Measurements from ENCODE around the gene FGD4. TPM values are rescaled to one million over a fixed set of nuclear protein-coding genes. Genes with fewer than 3 reads are reported as not detected.

Gene FGD4
- total RNA-seq, 1 experiment from 2014 or later, result 37.4 TPM

DNA sequence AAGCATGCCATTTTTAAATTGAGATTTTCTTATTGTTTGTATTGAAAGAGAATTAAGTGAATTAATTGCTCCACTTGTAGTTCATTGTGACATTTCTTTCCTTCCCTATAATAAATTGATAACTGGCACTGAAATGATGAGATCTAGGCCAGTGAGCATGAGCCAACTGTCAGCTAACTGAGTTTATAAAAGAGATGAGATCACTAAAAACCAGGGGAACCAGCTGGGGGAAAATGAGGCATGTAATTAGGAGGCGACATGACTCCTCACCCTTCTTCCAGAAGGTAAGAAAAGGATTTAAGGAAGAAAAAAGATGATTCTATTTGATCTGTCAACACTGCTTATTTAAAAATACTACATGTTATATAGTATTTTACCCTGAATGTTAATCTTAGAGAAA is 175.2 kb downstream of the FGD4 start:
- H3K9me3 Mint-ChIP-seq (ENCODE audit: low read depth, unreplicated experiment), result peaks cover 3% of the 10 kb centered on the region
- peaks cover 18% of the 10 kb centered on the region for H3K36me3 Mint-ChIP-seq (ENCODE audit: insufficient read depth, unreplicated experiment)
- no peak for DNase-seq
- H3K27ac Mint-ChIP-seq (ENCODE audit: unreplicated experiment), result no peak overlapping the region
- intact Hi-C loops (cut with micrococcal nuclease; ENCODE audit: unreplicated experiment), result no loop called here
- H3K27me3 Mint-ChIP-seq (ENCODE audit: unreplicated experiment), result no peaks in the 10 kb centered on the region
- H3K4me3 Mint-ChIP-seq (ENCODE audit: low read depth, unreplicated experiment), result no peak overlapping the region
- H3K4me1 Mint-ChIP-seq (ENCODE audit: low read depth, unreplicated experiment), result peaks cover 14% of the 10 kb centered on the region
- CTCF ChIA-PET, result no interaction called here
- BruUV-seq (replicated peaks), result no TSS peak
- TF ChIP-seq, protein P1, sequence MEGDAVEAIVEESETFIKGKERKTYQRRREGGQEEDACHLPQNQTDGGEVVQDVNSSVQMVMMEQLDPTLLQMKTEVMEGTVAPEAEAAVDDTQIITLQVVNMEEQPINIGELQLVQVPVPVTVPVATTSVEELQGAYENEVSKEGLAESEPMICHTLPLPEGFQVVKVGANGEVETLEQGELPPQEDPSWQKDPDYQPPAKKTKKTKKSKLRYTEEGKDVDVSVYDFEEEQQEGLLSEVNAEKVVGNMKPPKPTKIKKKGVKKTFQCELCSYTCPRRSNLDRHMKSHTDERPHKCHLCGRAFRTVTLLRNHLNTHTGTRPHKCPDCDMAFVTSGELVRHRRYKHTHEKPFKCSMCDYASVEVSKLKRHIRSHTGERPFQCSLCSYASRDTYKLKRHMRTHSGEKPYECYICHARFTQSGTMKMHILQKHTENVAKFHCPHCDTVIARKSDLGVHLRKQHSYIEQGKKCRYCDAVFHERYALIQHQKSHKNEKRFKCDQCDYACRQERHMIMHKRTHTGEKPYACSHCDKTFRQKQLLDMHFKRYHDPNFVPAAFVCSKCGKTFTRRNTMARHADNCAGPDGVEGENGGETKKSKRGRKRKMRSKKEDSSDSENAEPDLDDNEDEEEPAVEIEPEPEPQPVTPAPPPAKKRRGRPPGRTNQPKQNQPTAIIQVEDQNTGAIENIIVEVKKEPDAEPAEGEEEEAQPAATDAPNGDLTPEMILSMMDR (IDR thresholded peaks at IDR 0.05; ENCODE audit: unreplicated experiment), result no peak

DNA sequence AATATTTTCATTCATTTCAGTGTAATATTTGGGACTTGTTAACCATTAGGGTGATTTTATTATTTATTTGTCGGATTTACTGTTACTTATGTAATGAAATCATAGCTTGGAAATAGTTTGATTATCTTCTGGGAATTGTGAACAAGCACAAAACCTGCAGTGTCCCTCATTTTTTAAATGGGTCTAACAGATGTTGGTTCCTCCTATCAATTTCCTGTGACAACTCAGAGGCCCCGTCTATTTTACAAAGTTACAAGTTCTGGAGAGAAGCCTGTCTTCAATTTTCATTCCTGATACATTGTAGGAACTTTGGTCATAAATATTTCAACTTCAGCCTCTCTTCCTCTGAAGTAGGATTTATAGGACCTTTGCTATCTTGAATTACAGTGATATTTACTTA is 178.0 kb downstream of the FGD4 start:
- CTCF ChIA-PET, result no interaction called here
- Mint-ChIP-seq H3K4me1 (ENCODE audit: low read depth, unreplicated experiment) (no peaks in the 10 kb centered on the region), H3K27me3 (ENCODE audit: unreplicated experiment) (no peaks in the 10 kb centered on the region), H3K9me3 (ENCODE audit: low read depth, unreplicated experiment) (peaks cover 3% of the 10 kb centered on the region), H3K27ac (ENCODE audit: unreplicated experiment) (no peak overlapping the region), H3K36me3 (ENCODE audit: insufficient read depth, unreplicated experiment) (peaks cover 14% of the 10 kb centered on the region), H3K4me3 (ENCODE audit: low read depth, unreplicated experiment) (no peak overlapping the region)
- no peak for DNase-seq
- intact Hi-C loops (cut with micrococcal nuclease; ENCODE audit: unreplicated experiment), result no loop called here
- BruUV-seq (replicated peaks), result no TSS peak
- TF ChIP-seq, protein P1 (IDR thresholded peaks at IDR 0.05; ENCODE audit: unreplicated experiment), result no peak

GRCh38 chr12:32583534-32583933 is 184.2 kb downstream of the FGD4 start:
- TF ChIP-seq, protein P1 (IDR thresholded peaks at IDR 0.05; ENCODE audit: unreplicated experiment), result no peak
- no TSS peak for BruUV-seq (replicated peaks)
- peaks cover 30% of the 10 kb centered on the region for H3K4me1 Mint-ChIP-seq (ENCODE audit: low read depth, unreplicated experiment)
- no peak overlapping the region for H3K4me3 Mint-ChIP-seq (ENCODE audit: low read depth, unreplicated experiment)
- H3K27ac Mint-ChIP-seq (ENCODE audit: unreplicated experiment), result no peak overlapping the region
- peaks cover 24% of the 10 kb centered on the region for H3K36me3 Mint-ChIP-seq (ENCODE audit: insufficient read depth, unreplicated experiment)
- intact Hi-C loops (cut with micrococcal nuclease; ENCODE audit: unreplicated experiment), result no loop called here
- DNase-seq, result no peak
- CTCF ChIA-PET, result interaction anchor here (0.9 to 1.2 kb wide), 2 partner anchors 11 to 49 kb away, joined by 3 read pairs; no protein-coding TSS in a partner anchor
- no peaks in the 10 kb centered on the region for H3K9me3 Mint-ChIP-seq (ENCODE audit: low read depth, unreplicated experiment)
- H3K27me3 Mint-ChIP-seq (ENCODE audit: unreplicated experiment), result no peaks in the 10 kb centered on the region

- CTCF ChIA-PET, result interaction anchor here (0.6 kb wide), 1 partner anchor 129 kb away, joined by 9 read pairs; no protein-coding TSS in a partner anchor
- no peaks in the 10 kb centered on the region for H3K27me3 Mint-ChIP-seq (ENCODE audit: unreplicated experiment)
- TF ChIP-seq, protein P1 (IDR thresholded peaks at IDR 0.05; ENCODE audit: unreplicated experiment), result no peak
These were observed 186.3 kb downstream of the FGD4 start for GRCh38 chr12:32585680-32586079.

More at GRCh38 chr12:32585680-32586079, 186.3 kb downstream of the FGD4 start:
- Mint-ChIP-seq H3K9me3 (ENCODE audit: low read depth, unreplicated experiment) (no peaks in the 10 kb centered on the region), H3K4me3 (ENCODE audit: low read depth, unreplicated experiment) (no peak overlapping the region), H3K36me3 (ENCODE audit: insufficient read depth, unreplicated experiment) (peaks cover 15% of the 10 kb centered on the region), H3K4me1 (ENCODE audit: low read depth, unreplicated experiment) (peaks cover 32% of the 10 kb centered on the region), H3K27ac (ENCODE audit: unreplicated experiment) (no peak overlapping the region)
- intact Hi-C loops (cut with micrococcal nuclease; ENCODE audit: unreplicated experiment), result no loop called here
- no peak for DNase-seq
- no TSS peak for BruUV-seq (replicated peaks)
